ENCODE data around the gene HHIP.

The HHIP gene

GRCh38 chr4:144666539-144667175, 20.7 kb downstream of the HHIP start:
- peak; percentile 50 for DNase-seq (ENCODE audit: extremely low read depth, low read depth)
- no peak overlapping the region for H3K4me3 ChIP-seq (replicated peaks; ENCODE audit: low read depth, low read length)
- no peak for TF ChIP-seq CTCF (IDR thresholded peaks at IDR 0.05; ENCODE audit: low read depth, low read length, missing control alignments)

GRCh38 chr4:144667500-144667899, 21.5 kb downstream of the HHIP start:
- no peak for DNase-seq (ENCODE audit: extremely low read depth, low read depth)
- TF ChIP-seq CTCF (IDR thresholded peaks at IDR 0.05; ENCODE audit: low read depth, low read length, missing control alignments): no peak
- H3K4me3 ChIP-seq (replicated peaks; ENCODE audit: low read depth, low read length): no peak overlapping the region

GRCh38 chr4:144670776-144671175, 24.8 kb downstream of the HHIP start:
- no peak overlapping the region for H3K4me3 ChIP-seq (replicated peaks; ENCODE audit: low read depth, low read length)
- no peak for DNase-seq (ENCODE audit: extremely low read depth, low read depth)
- no peak for TF ChIP-seq CTCF (IDR thresholded peaks at IDR 0.05; ENCODE audit: low read depth, low read length, missing control alignments)

GRCh38 chr4:144674711-144675110, 28.8 kb downstream of the HHIP start:
- no peak overlapping the region for H3K4me3 ChIP-seq (replicated peaks; ENCODE audit: low read depth, low read length)
- no peak for TF ChIP-seq CTCF (IDR thresholded peaks at IDR 0.05; ENCODE audit: low read depth, low read length, missing control alignments)
- DNase-seq (ENCODE audit: extremely low read depth, low read depth): no peak

- no peak for DNase-seq (ENCODE audit: extremely low read depth, low read depth)
- no peak overlapping the region for H3K4me3 ChIP-seq (replicated peaks; ENCODE audit: low read depth, low read length)
- TF ChIP-seq CTCF (IDR thresholded peaks at IDR 0.05; ENCODE audit: low read depth, low read length, missing control alignments): no peak
Observed at GRCh38 chr4:144681806-144682205, 35.9 kb downstream of the HHIP start.

GRCh38 chr4:144683516-144683915, 37.6 kb downstream of the HHIP start:
- no peak for DNase-seq (ENCODE audit: extremely low read depth, low read depth)
- no peak overlapping the region for H3K4me3 ChIP-seq (replicated peaks; ENCODE audit: low read depth, low read length)
- no peak for TF ChIP-seq CTCF (IDR thresholded peaks at IDR 0.05; ENCODE audit: low read depth, low read length, missing control alignments)

- no peak for TF ChIP-seq CTCF (IDR thresholded peaks at IDR 0.05; ENCODE audit: low read depth, low read length, missing control alignments)
- no peak for DNase-seq (ENCODE audit: extremely low read depth, low read depth)
- H3K4me3 ChIP-seq (replicated peaks; ENCODE audit: low read depth, low read length): no peak overlapping the region
Observed at GRCh38 chr4:144685911-144686310, 40.0 kb downstream of the HHIP start.

All from HFF-Myc (cell line).